H9 (cell line): ENCODE results near the gene INPP5J. TPM values are rescaled to one million over a fixed set of nuclear protein-coding genes. Genes with fewer than 3 reads are reported as not detected.
"Not testable (repeated sequence)": the region's sequence is repeated elsewhere in the genome, so short reads cannot be mapped to it uniquely, and the experiment has no call there.

Experiments
- DNase-seq: peaks from one replicate; pipeline ENCODE4 v3.0.0-alpha.2; 2017
- H2AFZ ChIP-seq: one replicate; pipeline ENCODE4 v1.6.1; 2013; ENCODE audit warnings: mild to moderate bottlenecking, low read length, control low read depth, moderate library complexity
- H2AK5ac ChIP-seq: 2 replicates; pipeline ENCODE4 v1.6.1; 2013; ENCODE audit warnings: low read length, control low read depth, mixed read lengths; ENCODE audit not compliant: insufficient read length
- H2BK120ac ChIP-seq: one replicate; pipeline ENCODE4 v1.6.1; 2013; ENCODE audit warnings: low read depth, mild to moderate bottlenecking, low read length, control low read depth, inconsistent platforms; ENCODE audit not compliant: poor library complexity, severe bottlenecking
- H2BK12ac ChIP-seq: 2 replicates; pipeline ENCODE4 v1.6.1; 2013; ENCODE audit warnings: low read length, control low read depth, mixed read lengths, low read depth; ENCODE audit not compliant: insufficient read length
- H2BK15ac ChIP-seq: 2 replicates; pipeline ENCODE4 v1.6.1; 2013; ENCODE audit warnings: low read depth, low read length, control low read depth
- H2BK20ac ChIP-seq: one replicate; pipeline ENCODE4 v1.6.1; 2013; ENCODE audit warnings: low read depth, mild to moderate bottlenecking, low read length, control low read depth, inconsistent platforms; ENCODE audit not compliant: poor library complexity, severe bottlenecking
- H2BK5ac ChIP-seq: 2 replicates; pipeline ENCODE4 v1.6.1; 2013; ENCODE audit warnings: low read length, control low read depth, mixed read lengths; ENCODE audit not compliant: insufficient read length
- H3K14ac ChIP-seq: 2 replicates; pipeline ENCODE4 v1.6.1; 2013; ENCODE audit warnings: low read length, control low read depth; ENCODE audit not compliant: insufficient read depth
- H3K18ac ChIP-seq: 2 replicates; pipeline ENCODE4 v1.6.1; 2013; ENCODE audit warnings: low read depth, mild to moderate bottlenecking, mixed read lengths, low read length, control low read depth; ENCODE audit not compliant: insufficient read length
- H3K23ac ChIP-seq: 2 replicates; pipeline ENCODE4 v1.6.1; 2013; ENCODE audit warnings: low read length, control low read depth, mixed read lengths, low read depth; ENCODE audit not compliant: insufficient read length
- H3K23me2 ChIP-seq: 2 replicates; pipeline ENCODE4 v1.6.1; 2013; ENCODE audit warnings: low read depth, mild to moderate bottlenecking, mixed read lengths, low read length, control low read depth; ENCODE audit not compliant: insufficient read length, poor library complexity, severe bottlenecking
- H3K27ac ChIP-seq: 2 replicates; pipeline ENCODE4 v1.5.1; 2013; ENCODE audit warnings: low read length, control low read depth, mixed read lengths, low read depth; ENCODE audit not compliant: insufficient read length
- H3K27me3 ChIP-seq: 2 replicates; pipeline ENCODE4 v1.6.1; 2013; ENCODE audit warnings: low read length, control low read depth, inconsistent platforms; ENCODE audit not compliant: insufficient read depth
- H3K4ac ChIP-seq: 2 replicates; pipeline ENCODE4 v1.6.1; 2013; ENCODE audit warnings: low read depth, mild to moderate bottlenecking, control low read depth, inconsistent platforms, low read length, moderate library complexity
- H3K4me1 ChIP-seq: 2 replicates; pipeline ENCODE4 v1.6.1; 2013; ENCODE audit warnings: low read length, control low read depth, inconsistent platforms; ENCODE audit not compliant: insufficient read depth
- H3K4me2 ChIP-seq: 2 replicates; pipeline ENCODE4 v1.6.1; 2013; ENCODE audit warnings: low read length, control low read depth, mixed read lengths; ENCODE audit not compliant: insufficient read length, insufficient read depth
- H3K56ac ChIP-seq: 2 replicates; pipeline ENCODE4 v1.6.1; 2013; ENCODE audit warnings: low read depth, mild to moderate bottlenecking, mixed read lengths, low read length, control low read depth; ENCODE audit not compliant: insufficient read length
- H3K79me1 ChIP-seq: 2 replicates; pipeline ENCODE4 v1.6.1; 2013; ENCODE audit warnings: low read depth, mild to moderate bottlenecking, moderate library complexity, low read length, control low read depth, inconsistent platforms; ENCODE audit not compliant: insufficient read depth, poor library complexity, severe bottlenecking
- H3K79me2 ChIP-seq: 2 replicates; pipeline ENCODE4 v1.6.1; 2013; ENCODE audit warnings: low read length, control low read depth, inconsistent platforms; ENCODE audit not compliant: insufficient read depth
- H3K9ac ChIP-seq: 2 replicates; pipeline ENCODE4 v1.6.1; 2013; ENCODE audit warnings: low read length, control low read depth, mixed read lengths; ENCODE audit not compliant: insufficient read length; ENCODE audit errors: extremely low read depth
- H3K9me3 ChIP-seq: one replicate; pipeline ENCODE4 v1.6.1; 2013; ENCODE audit warnings: low read depth, low read length, inconsistent platforms; ENCODE audit not compliant: control insufficient read depth
- H3T11ph ChIP-seq: one replicate; pipeline ENCODE4 v1.6.1; 2013; ENCODE audit warnings: mild to moderate bottlenecking, low read length, control low read depth, inconsistent platforms
- H4K20me1 ChIP-seq: one replicate; pipeline ENCODE4 v1.6.1; 2013; ENCODE audit not compliant: control insufficient read depth, insufficient read length, insufficient read depth
- H4K5ac ChIP-seq: 2 replicates; pipeline ENCODE4 v1.6.1; 2013; ENCODE audit warnings: low read depth, mild to moderate bottlenecking, mixed read lengths, low read length, control low read depth; ENCODE audit not compliant: insufficient read length
- H4K8ac ChIP-seq: replicated peaks from 2 replicates; pipeline ENCODE4 v1.6.1; 2013; ENCODE audit warnings: low read length, control low read depth, mixed read lengths, low read depth; ENCODE audit not compliant: insufficient read length
- H4K91ac ChIP-seq: 2 replicates; pipeline ENCODE4 v1.6.1; 2013; ENCODE audit warnings: low read depth, mild to moderate bottlenecking, moderate library complexity, mixed read lengths, low read length, control low read depth; ENCODE audit not compliant: insufficient read length
- H3K27ac Mint-ChIP-seq, 3 experiments: 2 replicates in 2 of 3; 3 replicates in 1 of 3; pipeline ENCODE4 v1.8.0; 2020 to 2021; ENCODE audit warnings: mixed read lengths in 3 of 3, mild to moderate bottlenecking in 1 of 3, moderate library complexity in 1 of 3
- H3K27me3 Mint-ChIP-seq: 2 replicates; pipeline ENCODE4 v1.8.0; 2021; ENCODE audit warnings: low read depth, mild to moderate bottlenecking, moderate library complexity, mixed read lengths
- H3K36me3 Mint-ChIP-seq, 3 experiments: 2 replicates in 2 of 3; 3 replicates in 1 of 3; pipeline ENCODE4 v1.8.0; 2020 to 2021; ENCODE audit warnings: low read depth in 3 of 3, mixed read lengths in 3 of 3; ENCODE audit not compliant: insufficient read depth in 1 of 3
- H3K4me1 Mint-ChIP-seq, 2 experiments: 2 replicates each; pipeline ENCODE4 v1.8.0; 2020; ENCODE audit warnings: mixed read lengths in 2 of 2
- H3K4me3 Mint-ChIP-seq, 2 experiments: 2 replicates in 1 of 2; 3 replicates in 1 of 2; pipeline ENCODE4 v1.8.0; 2020 to 2021; ENCODE audit warnings: mild to moderate bottlenecking in 2 of 2, mixed read lengths in 2 of 2, moderate library complexity in 1 of 2
- H3K9me3 Mint-ChIP-seq, 2 experiments: 2 replicates in 1 of 2; 3 replicates in 1 of 2; pipeline ENCODE4 v1.8.0; 2020; ENCODE audit warnings: mild to moderate bottlenecking in 2 of 2, mixed read lengths in 2 of 2, moderate library complexity in 1 of 2
- WGBS: extraction: QIAGEN DNeasy Blood & Tissue Kit; methylation state at CpG from one replicate; pipeline ENCODE4 v1.1.7; 2013; ENCODE audit warnings: missing lambda C conversion rate, low lambda C conversion rate, mixed read lengths; ENCODE audit not compliant: insufficient read length; ENCODE audit errors: extremely low coverage; 5-methylcytosine and 5-hydroxymethylcytosine counted together
- total RNA-seq: library from RNA; stranded (reverse); gene quantifications from 2 replicates; pipeline ENCODE4 v1.2.1, GENCODE V29; 2021

The INPP5J gene
- total RNA-seq, 1 experiment from 2014 or later, result 4.9 TPM

DNA sequence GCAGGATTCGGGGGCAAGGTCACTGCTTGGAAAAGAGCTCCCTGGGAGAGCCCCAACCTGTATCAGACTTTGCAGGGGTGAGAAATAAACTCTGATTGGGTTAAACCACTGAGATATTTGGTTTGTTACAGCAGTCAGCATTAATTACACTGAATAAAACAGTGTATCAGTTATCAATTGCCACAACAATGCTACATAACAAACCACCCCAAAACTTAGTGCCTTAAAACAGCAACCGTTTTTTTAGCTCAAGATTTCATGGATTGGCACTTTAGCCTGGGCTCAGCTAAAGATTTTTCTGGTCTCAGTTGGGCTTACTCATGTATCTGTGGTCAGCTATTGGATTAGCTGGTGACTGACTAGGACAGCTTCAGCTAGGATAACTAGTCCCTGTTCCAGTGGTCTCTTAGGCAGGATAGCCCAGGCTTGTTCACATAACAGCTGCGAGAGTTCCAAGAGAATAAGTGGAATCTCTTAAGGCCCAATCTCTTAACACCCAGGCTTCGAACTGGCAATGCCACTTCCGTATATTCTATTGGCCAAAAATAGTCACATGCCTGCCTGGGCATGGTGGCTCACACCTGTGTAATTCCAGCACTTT is 49.1 kb upstream of the INPP5J start:
- H3K9ac ChIP-seq, result not testable (repeated sequence)
- H3K27me3 Mint-ChIP-seq, result peaks cover 13% of the 10 kb centered on the region
- WGBS, result no CpG with 5 or more reads among the region's 5 CpGs

More for the DNA sequence above, 49.1 kb upstream of the INPP5J start:
- not testable (repeated sequence) for H2BK20ac ChIP-seq, H3K4me1 Mint-ChIP-seq, H4K5ac ChIP-seq, H3K36me3 Mint-ChIP-seq, H4K8ac ChIP-seq, H2AK5ac ChIP-seq, H2AFZ ChIP-seq, H3K23ac ChIP-seq, H3K23me2 ChIP-seq, H2BK15ac ChIP-seq, H3K79me1 ChIP-seq, H3T11ph ChIP-seq, H3K27ac ChIP-seq, H2BK120ac ChIP-seq, H3K4me3 Mint-ChIP-seq, H3K27me3 ChIP-seq, DNase-seq, H4K20me1 ChIP-seq, H3K9me3 Mint-ChIP-seq, H3K4me2 ChIP-seq, H3K4ac ChIP-seq, H3K56ac ChIP-seq, H3K9me3 ChIP-seq, H2BK12ac ChIP-seq, H3K18ac ChIP-seq, H3K79me2 ChIP-seq, H3K27ac Mint-ChIP-seq, H3K14ac ChIP-seq, H3K4me1 ChIP-seq, H4K91ac ChIP-seq, H2BK5ac ChIP-seq
